C4-2B (cell line): ENCODE data around the gene IL1RAPL2.

Experiments
- CTCF ChIP-seq: fragments of 450-650 bp; conservative IDR thresholded peaks from 2 replicates; pipeline ENCODE4 v1.5.1; 2017; ENCODE audit warnings: mild to moderate bottlenecking
- ZFX ChIP-seq: fragments of 450-650 bp; IDR thresholded peaks from 2 replicates; pipeline ENCODE4 v1.6.1; 2017

GRCh38 chrX:105211066-105211575 is 645.1 kb downstream of the IL1RAPL2 start:
- TF ChIP-seq CTCF (no peak), ZFX (no peak)
